ENCODE data around the gene ZSCAN20. TPM values are rescaled to one million over a fixed set of nuclear protein-coding genes. Genes with fewer than 3 reads are reported as not detected.

Gene ZSCAN20
- total RNA-seq (2022; extraction: Qiagen RNA extraction; ENCODE audit: low read depth): 1.5 to 2.0 TPM (median 1.9 TPM) in 5 replicates

DNA sequence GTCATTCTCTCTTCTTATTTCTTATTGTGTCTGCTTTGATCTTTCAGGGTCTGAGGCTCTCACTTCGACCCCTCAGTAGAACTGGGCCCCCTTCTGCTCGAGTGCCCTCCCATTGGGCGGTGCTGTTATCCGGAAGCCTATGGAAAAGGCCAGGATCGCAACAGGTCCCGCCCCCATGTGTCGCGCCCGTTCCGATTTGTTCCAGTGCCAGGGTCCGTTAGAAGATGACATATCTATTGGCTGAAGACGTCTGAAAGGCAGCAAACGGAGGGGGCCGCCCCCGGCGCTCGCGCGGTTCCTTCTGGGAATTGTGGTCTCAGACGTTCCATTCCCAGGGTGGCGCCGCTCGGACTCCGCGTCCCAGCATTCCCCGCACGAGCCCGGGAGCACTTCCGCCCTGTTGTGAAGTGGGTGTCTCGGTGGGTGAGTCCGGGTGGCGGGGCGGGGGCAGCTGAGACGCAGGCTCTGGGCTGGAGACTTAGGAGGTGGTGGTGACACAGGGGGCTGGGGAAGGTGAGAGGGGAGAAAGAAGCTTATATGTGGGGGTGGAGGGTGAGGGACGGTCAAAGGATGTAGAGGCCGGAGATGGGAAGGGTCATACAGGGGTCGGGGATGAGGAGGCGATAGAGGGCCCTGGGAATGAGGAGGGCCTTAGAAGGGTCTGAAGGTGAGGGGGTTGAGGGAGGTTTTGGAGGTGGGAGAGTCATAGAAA, at the start of gene ZSCAN20:
ZSCAN20 (plus strand) TSS at position 377 of the 712 bp plus-strand sequence. CDS start 6,644 bp downstream, outside the sequence.

DNA sequence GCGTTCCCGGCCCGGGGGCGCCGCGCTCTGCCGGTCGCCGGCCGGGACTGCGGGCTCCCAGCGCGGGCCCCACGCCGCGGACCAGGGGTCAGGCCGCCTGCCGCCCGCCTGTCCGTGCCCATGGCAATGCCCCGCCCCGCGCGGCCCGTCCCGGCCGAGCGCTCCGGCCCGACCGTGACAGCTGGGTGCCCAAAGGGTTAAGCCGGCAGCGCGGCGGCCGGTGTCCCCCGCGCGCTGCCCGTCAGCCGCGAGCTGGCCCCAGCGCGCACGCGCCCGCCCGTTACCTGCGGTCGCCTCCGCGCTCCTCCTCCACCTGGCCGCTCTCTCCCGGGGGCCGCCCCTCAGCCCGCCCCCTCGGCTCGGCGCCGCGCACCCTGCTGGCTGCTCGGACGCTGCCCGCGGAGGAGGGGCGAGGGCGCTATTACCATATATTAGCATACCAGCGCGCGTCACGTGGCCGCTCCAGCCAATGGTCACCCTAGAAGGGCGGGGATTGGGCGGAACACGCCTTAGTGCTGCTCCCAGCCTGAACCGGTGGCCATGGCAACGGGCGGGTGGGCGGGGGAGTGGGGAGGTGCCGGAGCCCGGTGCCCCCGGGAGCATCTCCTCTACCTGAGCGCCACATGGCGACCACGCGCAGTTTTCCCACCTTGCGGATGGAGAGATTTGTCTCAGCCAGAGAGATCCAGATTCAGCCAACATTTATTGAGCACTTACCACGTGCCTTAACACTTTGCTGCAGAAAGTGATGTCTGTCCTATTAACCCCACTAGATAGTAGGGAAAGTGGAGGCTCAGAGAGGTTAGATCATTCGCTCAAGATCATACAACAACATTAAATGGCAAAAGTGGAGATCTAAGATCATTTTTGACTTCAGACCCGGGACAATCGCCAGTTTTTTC, 41.5 kb upstream of the ZSCAN20 start, which contains the start of gene PHC2:
PHC2 (minus strand) TSS at position 404 of the 902 bp plus-strand sequence. CDS start 55,556 bp downstream, outside the sequence.

Other genes starting within 250 kb of the ZSCAN20 start
- gene ZNF362, start 216.2 kb upstream of the ZSCAN20 start, total RNA-seq (2022; extraction: Qiagen RNA extraction; ENCODE audit: low read depth): 8.5 to 11.4 TPM (median 10.7 TPM) in 5 replicates
- not detected in 5 replicates for gene A3GALT2, start 151.5 kb upstream of the ZSCAN20 start, total RNA-seq (2022; extraction: Qiagen RNA extraction; ENCODE audit: low read depth)
- 81.0 to 90.9 TPM (median 83.8 TPM) in 5 replicates for gene PHC2, start 41.5 kb upstream of the ZSCAN20 start, total RNA-seq (2022; extraction: Qiagen RNA extraction; ENCODE audit: low read depth)

Data from A549 treated with CpdA at 1 μM for 4 hours (cell line).